ENCODE results near the gene PTPRD.

DNA sequence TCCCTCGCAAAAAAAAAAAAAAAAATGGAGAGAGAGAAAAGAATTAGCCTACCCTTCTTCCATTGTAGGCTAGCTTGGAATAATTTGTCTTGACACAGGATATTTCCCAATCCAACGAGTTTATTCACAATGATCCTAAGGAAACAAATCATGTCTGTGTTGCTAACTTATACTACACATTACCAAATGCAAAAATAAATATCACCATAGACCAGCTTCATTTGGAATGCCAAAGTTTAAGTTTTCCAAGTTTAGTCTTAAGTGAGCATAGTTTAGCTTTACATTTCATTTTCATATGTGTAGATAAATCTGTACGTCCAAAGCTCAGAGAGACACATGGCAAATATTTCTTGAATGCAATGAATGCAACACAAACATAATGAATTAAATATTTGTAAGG lies 1707.1 kb downstream of the PTPRD start:
- TF ChIP-seq, protein P1, sequence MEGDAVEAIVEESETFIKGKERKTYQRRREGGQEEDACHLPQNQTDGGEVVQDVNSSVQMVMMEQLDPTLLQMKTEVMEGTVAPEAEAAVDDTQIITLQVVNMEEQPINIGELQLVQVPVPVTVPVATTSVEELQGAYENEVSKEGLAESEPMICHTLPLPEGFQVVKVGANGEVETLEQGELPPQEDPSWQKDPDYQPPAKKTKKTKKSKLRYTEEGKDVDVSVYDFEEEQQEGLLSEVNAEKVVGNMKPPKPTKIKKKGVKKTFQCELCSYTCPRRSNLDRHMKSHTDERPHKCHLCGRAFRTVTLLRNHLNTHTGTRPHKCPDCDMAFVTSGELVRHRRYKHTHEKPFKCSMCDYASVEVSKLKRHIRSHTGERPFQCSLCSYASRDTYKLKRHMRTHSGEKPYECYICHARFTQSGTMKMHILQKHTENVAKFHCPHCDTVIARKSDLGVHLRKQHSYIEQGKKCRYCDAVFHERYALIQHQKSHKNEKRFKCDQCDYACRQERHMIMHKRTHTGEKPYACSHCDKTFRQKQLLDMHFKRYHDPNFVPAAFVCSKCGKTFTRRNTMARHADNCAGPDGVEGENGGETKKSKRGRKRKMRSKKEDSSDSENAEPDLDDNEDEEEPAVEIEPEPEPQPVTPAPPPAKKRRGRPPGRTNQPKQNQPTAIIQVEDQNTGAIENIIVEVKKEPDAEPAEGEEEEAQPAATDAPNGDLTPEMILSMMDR (IDR thresholded peaks at IDR 0.05): no peak
- TF ChIP-seq POLR2AphosphoS5 (IDR thresholded peaks at IDR 0.05; ENCODE audit: low read depth, low read length) (no peak), SIN3A (IDR thresholded peaks at IDR 0.05; ENCODE audit: borderline replicate concordance, insufficient read depth, low read depth, low read length) (no peak), TCF7L2 (IDR thresholded peaks at IDR 0.05; ENCODE audit: low read depth, low read length) (no peak)
- TF ChIP-seq, protein P2, sequence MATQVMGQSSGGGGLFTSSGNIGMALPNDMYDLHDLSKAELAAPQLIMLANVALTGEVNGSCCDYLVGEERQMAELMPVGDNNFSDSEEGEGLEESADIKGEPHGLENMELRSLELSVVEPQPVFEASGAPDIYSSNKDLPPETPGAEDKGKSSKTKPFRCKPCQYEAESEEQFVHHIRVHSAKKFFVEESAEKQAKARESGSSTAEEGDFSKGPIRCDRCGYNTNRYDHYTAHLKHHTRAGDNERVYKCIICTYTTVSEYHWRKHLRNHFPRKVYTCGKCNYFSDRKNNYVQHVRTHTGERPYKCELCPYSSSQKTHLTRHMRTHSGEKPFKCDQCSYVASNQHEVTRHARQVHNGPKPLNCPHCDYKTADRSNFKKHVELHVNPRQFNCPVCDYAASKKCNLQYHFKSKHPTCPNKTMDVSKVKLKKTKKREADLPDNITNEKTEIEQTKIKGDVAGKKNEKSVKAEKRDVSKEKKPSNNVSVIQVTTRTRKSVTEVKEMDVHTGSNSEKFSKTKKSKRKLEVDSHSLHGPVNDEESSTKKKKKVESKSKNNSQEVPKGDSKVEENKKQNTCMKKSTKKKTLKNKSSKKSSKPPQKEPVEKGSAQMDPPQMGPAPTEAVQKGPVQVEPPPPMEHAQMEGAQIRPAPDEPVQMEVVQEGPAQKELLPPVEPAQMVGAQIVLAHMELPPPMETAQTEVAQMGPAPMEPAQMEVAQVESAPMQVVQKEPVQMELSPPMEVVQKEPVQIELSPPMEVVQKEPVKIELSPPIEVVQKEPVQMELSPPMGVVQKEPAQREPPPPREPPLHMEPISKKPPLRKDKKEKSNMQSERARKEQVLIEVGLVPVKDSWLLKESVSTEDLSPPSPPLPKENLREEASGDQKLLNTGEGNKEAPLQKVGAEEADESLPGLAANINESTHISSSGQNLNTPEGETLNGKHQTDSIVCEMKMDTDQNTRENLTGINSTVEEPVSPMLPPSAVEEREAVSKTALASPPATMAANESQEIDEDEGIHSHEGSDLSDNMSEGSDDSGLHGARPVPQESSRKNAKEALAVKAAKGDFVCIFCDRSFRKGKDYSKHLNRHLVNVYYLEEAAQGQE (IDR thresholded peaks at IDR 0.05; ENCODE audit: insufficient read depth in 1 of 2, low read depth in 2 of 2, low read length in 1 of 2): no peak
